T1000 (cell line): Measurements from ENCODE around the gene THAP8.
"Not testable (repeated sequence)": the region's sequence is repeated elsewhere in the genome, so short reads cannot be mapped to it uniquely, and the experiment has no call there.

Experiments
- DNase-seq: peaks from one replicate; lab custom pipeline; 2025; ENCODE audit warnings: mixed read lengths; lab: John Stamatoyannopoulos, UW

The THAP8 gene

DNA sequence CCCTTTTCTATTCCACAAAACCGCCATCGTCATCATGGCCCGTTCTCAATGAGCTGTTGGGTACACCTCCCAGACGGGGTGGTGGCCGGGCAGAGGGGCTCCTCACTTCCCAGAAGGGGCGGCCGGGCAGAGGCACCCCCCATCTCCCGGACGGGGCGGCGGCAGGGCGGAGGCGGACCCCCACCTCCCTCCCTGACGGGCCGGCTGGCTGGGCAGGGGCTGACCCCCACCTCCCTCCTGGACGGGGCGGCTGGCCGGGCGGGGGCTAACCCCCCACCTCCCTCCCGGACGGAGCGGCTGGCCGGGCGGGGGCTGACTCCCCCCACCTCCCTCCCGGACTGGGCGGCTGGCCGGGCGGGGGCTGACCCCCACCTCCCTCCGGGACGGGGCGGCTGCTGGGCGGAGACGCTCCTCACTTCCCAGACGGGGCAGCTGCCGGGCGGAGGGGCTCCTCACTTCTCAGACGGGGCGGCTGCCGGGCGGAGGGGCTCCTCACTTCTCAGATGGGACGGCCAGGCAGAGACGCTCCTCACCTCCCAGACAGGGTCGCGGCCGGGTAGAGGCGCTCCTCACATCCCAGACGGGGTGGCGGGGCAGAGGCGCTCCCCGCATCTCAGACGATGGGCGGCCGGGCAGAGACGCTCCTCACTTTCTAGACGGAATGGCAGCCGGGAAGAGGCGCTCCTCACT lies 14.9 kb upstream of the THAP8 start:
- not testable (repeated sequence) for DNase-seq

DNA sequence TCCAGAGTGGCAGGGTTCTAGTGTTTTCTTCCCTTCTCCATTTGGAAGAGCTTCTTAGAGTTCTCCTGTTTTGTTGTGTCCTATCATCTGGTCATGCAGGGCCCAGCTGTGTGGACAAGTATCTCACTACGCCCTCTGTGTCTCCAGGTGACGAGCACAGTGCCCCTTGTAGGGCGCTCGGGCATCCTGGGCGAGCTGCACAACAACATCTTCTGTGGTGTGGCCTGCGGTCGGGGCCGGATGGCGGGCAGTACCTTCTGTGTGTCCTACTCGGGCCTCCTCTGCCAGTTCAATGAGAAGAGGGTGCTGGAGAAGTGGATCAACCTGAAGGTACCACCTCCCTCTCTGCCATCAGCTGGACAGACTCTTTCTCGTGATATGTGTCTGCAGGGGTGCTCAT lies 13.6 kb upstream of the THAP8 start:
- no peak for DNase-seq

DNA sequence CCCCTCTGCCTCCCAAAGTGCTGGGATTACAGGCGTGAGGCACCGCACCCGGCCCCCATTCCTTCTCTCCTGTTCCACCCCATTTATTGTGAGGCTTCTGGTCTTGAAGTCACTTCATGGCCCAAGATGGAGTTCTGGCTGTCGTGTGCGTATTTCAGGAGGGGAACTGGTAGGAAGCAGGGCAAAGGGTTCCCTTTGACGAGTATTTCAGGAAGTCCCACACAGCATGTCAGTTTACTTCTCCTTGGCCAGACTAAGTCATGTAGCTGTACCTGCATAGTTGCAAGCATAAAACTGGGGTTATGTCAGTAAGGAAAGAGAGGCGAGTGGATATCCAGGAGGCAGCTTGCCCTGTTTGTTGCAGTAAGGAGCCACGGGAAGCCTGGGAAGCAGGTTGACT lies 10.7 kb upstream of the THAP8 start:
- no peak for DNase-seq

DNA sequence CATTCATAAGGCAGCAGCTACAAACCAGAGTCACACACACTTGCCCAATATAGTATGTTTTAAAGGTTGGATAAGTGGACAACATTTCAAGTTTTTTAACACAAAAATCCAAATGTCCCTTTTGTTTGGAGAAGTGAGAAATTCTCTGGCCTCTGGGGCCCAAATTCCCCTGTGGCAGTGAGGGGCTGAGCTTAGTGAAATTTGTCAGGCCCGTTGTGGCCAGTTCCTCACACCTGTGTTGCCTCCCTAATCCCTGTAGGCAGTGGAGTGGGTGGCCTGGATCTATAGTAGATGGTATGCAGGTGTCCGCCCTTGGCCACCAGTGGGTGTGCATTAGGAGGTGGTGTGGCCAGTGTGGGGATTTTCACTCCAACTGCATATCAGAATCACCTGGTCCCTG lies 7.3 kb upstream of the THAP8 start:
- DNase-seq, result no peak

DNA sequence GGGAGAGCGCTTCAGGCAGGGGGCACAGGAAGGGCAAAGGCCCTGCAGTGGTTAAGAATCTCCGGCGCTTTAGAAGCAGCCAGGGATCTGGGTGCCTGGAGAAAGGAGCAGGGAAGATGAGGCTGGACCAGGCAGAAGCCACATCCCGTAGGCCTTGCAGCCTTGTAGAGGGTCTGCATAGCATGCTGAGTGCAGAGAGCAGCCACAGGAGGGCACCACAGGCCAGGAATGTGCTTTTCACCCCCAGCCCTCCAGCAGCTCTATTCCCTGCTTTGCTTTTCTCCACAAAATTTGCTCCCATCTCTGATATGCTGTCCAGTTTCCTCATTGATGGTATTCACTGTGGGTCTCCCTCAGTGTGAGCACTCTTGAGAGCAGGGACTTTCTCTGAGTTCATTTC lies 6.3 kb upstream of the THAP8 start:
- DNase-seq, result no peak

DNA sequence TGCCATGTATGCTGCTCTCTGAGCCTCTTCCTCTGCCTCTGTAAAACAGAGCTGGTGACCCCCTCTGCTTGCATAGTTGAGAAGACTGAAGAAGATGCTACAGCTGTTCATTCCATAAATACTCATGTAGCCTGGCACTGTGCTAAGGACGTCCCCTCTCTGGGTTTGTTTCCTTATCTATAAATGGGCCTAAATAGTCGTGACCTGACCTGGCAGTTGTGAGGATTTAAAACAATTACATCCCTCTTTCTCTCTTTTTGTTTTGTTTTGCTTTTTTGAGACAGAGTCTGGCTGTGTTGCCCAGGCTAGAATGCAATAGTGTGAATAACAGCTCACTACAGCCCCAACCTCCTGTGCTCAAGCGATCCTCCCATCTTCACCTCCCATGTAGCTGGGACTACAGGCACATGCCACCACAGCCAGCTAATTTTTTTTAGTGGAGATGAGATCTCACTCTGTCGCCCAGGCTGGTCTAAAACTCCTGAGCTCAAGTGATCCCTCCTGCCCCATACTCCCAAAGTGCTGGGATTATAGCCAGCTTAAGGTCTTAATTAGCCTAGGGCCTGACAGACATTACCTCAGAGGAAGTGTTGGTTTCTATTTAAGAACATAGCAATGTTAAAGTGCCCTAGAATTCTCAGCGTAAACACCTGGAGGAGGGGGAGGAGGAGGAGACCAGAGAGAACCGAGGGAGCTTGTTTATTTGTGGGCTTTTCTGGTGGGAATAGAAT lies 5.3 kb upstream of the THAP8 start:
- DNase-seq, result no peak

DNA sequence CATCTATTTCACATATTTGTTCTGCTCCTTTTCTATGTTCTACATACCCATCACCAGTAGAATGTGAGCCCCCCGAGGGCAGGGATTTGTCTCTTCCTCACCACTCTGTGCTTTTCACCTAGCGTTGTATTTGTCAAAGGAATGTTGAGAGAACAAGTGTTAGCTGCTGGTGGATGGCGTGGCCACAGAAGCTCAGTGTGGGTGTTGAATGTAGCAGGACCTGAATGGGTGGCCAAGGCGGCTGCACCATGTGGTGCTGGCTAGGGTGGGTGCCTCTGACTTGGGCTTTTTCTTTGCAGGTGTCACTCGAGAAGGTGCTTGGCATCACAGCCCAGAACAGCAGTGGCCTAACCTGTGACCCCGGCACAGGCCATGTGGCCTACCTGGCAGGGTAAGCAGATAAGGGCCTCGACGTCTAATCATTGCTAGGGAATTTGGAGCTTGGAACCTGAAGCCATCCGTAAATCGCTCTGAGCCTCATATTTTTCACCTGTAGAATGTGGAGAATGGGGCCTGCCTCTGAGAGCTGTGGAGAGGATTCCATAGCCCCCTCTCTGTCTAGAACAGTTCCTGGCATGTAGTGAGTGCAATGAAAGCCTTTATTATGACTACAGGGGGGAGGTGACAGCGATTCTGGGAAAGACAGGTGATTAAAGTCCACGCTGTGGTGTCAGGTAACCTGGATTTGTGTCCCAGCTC lies 4.5 kb upstream of the THAP8 start:
- no peak for DNase-seq

DNA sequence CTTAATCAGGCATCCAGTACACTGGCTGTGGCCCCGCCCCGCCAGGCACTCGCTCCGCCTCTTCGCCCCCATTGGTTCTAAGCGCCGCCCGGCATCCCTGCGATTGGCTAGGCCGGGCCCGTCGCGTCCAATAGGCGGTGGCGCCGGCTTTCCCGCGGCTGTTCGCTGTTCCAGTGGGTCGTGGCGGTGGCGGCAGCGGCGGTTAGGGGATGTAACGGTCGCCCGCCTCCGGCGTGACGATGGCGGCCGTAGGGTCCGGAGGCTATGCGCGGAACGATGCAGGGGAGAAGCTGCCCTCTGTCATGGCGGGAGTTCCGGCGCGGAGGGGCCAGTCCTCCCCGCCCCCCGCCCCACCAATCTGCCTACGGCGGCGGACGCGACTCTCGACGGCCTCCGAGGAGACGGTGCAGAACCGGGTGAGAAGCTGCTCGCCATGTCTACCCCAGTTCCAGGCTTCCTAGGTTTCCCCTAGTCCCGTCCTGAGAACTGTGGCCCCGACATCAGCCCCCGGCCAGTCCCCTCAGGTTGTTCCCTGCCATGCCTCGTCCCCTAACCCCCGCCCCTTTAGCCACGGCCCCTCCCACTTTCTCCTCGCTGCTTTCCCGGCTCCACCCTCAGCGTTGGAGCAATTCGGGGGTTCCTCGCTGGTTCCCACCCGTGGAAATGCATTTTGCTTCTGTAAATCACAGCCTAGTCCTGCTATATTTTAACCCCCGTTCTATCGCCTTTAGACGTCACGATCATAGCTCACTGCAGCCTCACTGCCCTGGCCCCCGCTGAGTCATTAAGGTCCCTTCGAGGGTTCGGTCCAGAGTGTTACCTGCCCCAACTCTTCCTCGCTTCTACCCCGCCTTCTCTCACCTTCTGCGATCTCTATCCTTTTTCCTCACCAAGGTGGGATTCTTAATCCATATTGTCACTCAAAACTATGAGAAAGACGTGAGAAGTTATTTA lies 925 bp upstream of the THAP8 start, which contains the start of gene WDR62:
WDR62 (plus strand) TSS at position 165 of the 954 bp plus-strand sequence; CDS start at position 240, 75 bp downstream.
- peak; percentile 98 for DNase-seq

DNA sequence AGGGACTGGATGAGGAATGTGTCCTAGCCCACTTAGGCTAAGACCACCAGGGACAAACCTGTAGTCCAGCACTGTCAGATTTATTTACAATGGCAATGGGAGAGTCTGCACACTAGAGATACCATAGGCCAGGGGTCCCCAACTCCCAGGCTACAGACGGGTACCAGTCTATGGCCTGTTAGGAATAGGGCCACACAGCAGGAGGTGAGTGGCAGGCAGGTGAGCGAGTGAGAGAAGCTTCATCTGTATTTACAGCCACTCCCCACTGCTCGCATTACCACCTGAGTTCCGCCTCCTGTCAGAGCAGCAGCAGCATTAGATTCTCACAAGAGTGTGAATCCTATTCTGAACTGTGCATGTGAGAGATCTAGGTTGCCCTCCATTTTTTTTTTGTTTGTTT lies 2.4 kb downstream of the THAP8 start:
- no peak for DNase-seq

DNA sequence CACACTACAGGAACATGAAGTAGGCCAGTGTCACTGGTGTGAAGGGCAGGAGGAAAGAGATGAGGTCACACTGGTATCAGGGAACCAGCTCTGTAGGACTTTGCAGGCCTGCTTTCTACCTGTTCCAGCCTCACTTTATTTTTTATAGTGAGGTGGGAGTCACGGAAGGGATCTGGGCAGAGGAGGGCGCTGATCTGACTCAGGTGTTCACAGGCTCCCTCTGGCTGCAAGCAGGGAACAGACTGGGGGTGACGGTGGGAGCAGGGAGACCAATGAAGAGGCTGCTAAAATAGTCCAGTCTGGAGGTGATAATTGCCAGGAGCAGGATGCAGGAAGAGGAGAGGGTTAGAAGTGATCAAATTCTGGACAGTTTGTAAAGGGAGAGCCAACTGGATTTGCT lies 2.8 kb downstream of the THAP8 start:
- DNase-seq, result no peak

DNA sequence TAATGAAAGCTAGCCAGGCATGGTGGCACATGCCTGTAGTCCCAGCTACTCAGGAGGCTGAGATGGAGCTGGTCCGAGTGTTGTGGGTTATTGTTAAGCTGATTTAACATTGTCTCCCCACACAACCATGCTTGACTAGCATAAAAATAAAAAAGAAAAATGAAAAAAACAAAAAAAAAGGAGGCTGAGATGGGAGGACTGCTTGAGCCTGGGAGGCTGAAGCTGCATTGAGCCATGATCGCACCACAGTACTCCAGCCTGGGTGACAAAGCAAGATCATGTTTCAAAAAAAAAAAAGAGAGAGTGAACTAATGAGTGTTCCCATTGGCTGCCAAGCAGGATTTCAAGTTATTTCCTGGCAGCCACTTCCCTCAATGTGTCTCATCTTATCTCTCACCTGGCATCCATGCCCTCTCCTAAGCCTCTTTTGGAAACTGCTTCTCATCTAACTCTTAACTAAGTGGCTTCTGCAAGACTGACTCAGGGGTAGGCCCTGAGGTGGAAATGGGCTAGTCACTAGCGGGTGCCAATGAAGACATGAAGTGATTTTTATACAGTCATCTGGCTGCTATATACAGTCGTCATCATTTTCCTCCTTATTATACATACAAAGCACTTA lies 4.9 kb downstream of the THAP8 start:
- no peak for DNase-seq

DNA sequence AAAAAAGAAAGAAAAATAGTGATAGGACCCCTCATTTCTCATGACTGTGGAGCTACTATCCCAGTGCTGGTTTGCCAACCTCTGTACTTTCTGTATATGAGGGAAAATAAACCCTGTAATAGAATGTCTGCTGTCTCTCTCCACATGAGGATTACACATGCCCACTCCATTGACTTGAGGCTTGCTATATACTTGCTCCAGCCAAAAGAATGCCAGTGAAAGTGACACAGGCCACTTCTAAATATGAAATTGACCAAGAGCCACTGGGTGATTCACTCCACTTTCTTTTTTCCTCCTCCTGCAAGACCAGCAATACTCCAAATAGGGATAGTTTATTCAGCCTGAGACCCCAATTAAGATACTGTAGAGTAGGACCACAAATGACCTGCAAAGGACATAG lies 6.2 kb downstream of the THAP8 start:
- DNase-seq, result no peak

DNA sequence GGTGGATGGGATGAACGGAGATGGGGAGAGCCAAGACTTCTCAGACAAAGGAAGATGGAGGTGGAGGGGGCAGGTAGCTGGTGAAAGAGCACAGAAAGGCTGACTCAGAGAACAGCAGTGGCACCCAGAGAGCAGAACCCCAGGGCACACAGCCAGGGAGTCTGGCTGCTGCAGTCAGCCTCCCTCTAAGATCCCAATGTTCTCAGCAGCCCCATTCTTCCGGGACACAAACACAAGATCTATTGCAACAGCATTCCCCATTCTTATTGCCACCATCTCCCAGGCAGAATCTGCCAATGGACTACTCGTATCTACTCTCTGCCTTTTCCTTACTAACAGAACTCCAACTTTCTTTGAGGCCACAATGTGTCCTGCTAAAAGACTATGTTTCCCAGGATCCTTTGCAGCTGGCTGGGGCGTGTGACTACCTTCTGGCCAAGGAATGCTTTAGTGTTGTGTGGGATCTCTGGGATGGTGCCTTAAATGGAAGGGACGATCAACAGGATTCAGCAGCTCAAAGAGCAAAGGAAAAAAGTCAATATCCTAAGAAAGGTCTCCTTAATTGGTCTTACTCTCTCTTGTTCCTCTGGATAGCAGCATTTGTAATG lies 7.5 kb downstream of the THAP8 start:
- no peak for DNase-seq

DNA sequence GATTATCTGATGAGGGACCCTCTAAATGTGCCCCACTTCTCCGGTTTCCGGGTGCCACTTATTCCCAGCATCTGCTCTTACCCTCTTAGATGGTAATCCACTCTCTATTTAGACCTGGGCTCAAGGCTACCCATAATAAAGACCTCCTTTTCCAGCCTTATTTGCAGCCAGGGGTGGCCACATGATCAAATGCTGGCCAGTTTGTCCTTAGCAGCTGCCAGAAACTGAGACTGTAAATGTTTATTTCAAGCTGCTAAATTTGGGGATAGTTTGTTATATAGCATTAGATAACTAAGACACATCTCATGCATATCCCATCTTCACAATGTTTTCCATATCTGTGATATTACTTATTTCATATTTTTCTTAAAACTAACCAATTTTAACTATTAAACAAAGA lies 10.1 kb downstream of the THAP8 start:
- no peak for DNase-seq

DNA sequence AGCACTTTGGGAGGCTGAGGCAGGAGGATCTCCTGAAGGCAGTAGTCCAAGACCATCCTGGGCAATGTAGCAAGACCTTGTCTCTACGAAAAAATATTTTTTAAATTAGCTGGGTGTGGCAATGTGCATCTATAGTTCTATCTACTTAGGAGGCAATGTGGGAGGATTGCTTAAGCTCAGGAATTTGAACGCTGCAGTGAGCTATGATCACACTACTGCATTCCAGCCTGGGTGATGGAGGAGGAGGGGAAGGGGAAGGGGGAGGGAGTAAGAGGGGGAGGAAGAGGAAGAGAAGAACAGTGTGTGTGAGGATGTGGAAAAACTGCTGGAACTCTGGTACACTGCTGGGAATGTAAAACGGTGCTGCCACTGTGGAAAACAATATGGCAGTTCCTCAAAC lies 12.3 kb downstream of the THAP8 start:
- no peak for DNase-seq

DNA sequence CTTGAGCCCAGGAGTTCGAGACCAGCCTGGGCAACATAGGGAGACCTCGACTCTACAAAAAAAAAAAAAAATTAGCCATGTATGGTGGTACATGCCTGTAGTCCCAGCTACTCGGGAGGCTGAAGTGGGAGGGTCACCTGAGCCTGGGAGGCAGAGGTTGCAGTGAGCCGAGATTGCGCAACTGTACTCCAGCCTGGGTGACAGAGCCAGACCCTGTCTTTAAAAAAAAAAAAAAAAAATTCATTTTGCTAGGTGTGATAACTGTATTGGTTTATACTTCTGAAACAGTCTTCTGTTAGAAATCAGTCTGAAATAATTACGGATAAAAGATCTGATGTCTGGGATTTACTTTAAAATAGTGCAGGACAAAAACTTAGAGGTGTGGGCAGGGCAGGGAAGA lies 13.0 kb downstream of the THAP8 start:
- not testable (repeated sequence) for DNase-seq

DNA sequence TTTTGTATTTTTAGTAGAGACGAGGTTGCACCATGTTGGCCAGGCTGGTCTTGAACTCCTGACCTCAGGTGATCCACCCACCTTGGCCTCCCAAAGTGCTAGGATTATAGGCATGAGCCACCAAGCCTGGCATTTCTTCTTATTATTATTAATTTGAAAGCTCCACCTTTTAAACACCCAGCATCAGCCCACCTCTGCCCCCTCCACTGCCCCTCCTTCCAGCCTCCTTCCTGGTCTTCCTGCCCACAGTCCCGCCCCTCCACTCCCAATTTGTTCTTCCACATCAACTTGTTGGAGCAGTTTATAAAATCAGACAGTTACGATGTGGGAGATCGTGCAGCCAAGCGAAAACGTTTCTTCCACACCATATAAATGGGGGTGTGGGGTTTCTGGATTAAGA lies 13.6 kb downstream of the THAP8 start:
- DNase-seq, result no peak

DNA sequence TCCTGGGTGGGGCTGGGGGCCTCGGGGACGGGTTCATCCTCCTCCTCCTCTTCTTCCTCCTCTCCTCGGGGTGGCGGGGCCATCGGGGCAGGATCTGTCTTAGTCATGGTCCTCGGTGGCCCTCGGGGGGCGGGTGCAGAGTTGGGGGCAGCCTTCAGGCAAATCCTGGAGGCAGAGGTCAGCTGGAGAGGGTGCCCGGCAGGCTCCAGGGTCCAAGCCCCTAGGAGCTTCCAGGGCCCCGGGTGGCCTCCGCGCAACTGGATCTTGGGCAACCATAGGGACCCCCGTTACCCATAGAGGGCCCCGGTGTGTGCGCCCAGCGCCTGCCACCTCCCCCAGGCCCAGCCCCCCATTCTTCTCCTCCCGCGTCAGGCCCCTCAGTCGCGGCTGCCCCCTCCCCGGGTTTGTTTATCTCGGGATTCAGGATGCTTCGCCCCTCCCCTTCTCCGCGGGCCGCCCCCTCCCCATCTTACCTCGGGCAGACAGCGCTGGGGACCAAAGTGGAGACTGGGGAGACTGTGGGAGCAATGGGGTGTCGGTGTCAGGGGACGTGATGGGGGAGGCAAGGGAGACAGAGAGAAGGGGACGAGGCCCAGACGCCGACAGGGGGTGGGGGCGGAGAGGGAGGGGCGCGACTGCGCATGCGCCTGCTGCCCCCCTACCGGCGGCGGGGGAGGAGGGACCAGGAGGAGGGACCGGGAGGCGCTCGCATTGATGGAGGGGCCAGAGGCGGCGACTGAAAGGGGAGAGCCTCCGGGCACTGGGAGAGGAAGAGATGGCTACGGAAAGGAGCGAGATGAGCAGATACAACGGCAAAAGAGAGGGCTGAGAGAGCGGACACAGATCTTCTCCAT lies 21.6 kb downstream of the THAP8 start, which contains the start of gene CLIP3:
CLIP3 (minus strand) TSS at position 623 of the 854 bp plus-strand sequence; CDS start at position 107, 516 bp downstream.
- peak; percentile 56 for DNase-seq

DNA sequence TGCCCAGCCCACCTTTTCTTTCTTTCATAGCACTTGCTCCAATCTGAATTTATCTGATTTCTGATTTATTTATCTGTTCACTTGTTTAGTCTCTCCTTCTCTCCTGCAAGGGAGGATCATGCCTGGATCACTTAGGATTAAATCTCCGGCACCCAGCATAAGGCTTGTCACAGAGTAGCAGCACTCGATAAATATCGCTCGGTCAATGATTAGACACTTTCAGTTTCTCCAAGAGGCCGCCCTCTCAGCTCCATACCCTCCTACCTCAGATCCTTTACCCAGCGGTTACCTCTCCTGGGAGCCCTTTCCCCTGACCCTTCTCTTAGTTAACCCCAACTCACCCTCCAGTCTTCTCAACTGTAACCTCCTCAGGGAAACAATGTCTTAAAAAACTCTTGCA lies 22.8 kb downstream of the THAP8 start:
- DNase-seq, result no peak
